Peyer's patch (tissue), 4 donors: ENCODE results near the gene IRF4.

ENCODE experiments used
- CTCF ChIP-seq, 6 experiments: fragments of 450-650 bp in 4 of 6; fragments of 200-600 bp in 2 of 6; sonication (generic) in 1 of 6; IDR thresholded peaks; one replicate each; pipeline ENCODE4 v1.5.1; 2017 to 2019; ENCODE audit warnings: antibody characterized with exemption in 6 of 6, mild to moderate bottlenecking in 3 of 6, moderate library complexity in 1 of 6
- POLR2A ChIP-seq, 2 donors: fragments of 450-650 bp; IDR thresholded peaks; one replicate each; pipeline ENCODE4 v1.5.1; 2017; ENCODE audit warnings: antibody characterized with exemption in 2 of 2, mild to moderate bottlenecking in 2 of 2, moderate library complexity in 2 of 2

- TF ChIP-seq CTCF (IDR thresholded peaks at IDR 0.05) (no peak), POLR2A (IDR thresholded peaks at IDR 0.05) (no peak)
Measured at GRCh38 chr6:447381-448165, 56.0 kb downstream of the IRF4 start.
